Measurements from ENCODE around the gene NR4A2. TPM values are rescaled to one million over a fixed set of nuclear protein-coding genes. Genes with fewer than 3 reads are reported as not detected.

NR4A2 gene
- polyA plus RNA-seq, 1 of the 3 experiments (the other 2 are of a cell fraction), result 16.2 TPM

DNA sequence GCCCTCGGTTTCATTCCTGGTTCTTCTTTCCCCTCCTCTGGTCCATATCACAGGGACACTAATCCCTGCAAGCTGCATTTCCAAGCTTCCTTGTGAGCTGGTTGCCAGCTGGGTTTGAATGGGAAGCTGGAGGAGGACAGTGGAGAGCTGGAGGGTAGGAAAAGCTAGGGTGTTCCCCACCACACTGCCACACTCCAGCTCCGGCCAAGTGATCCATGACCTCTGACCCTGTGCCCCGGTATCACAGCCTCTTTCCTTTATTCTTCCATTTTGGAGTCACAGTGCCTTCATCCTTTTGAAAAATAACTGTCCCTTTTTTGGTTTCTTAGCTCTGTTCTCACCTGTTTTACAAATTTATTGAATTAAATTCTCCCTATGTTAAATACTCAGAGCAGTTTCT lies 13.1 kb upstream of the NR4A2 start:
- Histone ChIP-seq H3K4me3 (ENCODE audit: low read depth in 2 of 2, low read length in 1 of 2) (no peak overlapping the region), H3K9ac (no peak overlapping the region), H3K9me3 (no peaks in the 10 kb centered on the region), H3K36me3 (replicated peaks in 1 of 2; ENCODE audit: control insufficient read depth in 1 of 2, insufficient read depth in 2 of 2, low read length in 1 of 2) (no peaks in the 10 kb centered on the region), H3K4me1 (ENCODE audit: control insufficient read depth in 1 of 2, insufficient read depth in 2 of 2, low read depth in 1 of 2, low read length in 1 of 2) (peaks cover 5 to 9% of the 10 kb centered on the region in 2 experiments; a peak in 1 of 4 replicates), H4K20me1 (ENCODE audit: insufficient read depth) (no peaks in the 10 kb centered on the region), H3K4me2 (no peak overlapping the region), H3K27me3 (ENCODE audit: insufficient read depth) (no peaks in the 10 kb centered on the region), H3K9me2 (no peaks in the 10 kb centered on the region), H3K27ac (ENCODE audit: low read depth in 2 of 2, low read length in 1 of 2) (no peak overlapping the region), H3F3A (replicated peaks; ENCODE audit: insufficient read depth) (peaks cover 12% of the 10 kb centered on the region), H2AFZ (ENCODE audit: low read depth) (no peak overlapping the region), H3K79me2 (ENCODE audit: insufficient read depth) (no peaks in the 10 kb centered on the region)
- ChIA-PET POLR2A (no interaction called here), CTCF (interaction anchor here (4.9 kb wide), 1 partner anchor 11 kb away, joined by 21 read pairs; no protein-coding TSS in a partner anchor)
- TF ChIP-seq SMC3 (IDR thresholded peaks at IDR 0.05; ENCODE audit: low read depth, low read length), result no peak
- TF ChIP-seq REST (IDR thresholded peaks at IDR 0.05; ENCODE audit: low read depth, low read length), result no peak
- TF ChIP-seq EP300 (IDR thresholded peaks at IDR 0.05; ENCODE audit: borderline replicate concordance in 1 of 2, low read depth in 1 of 2, low read length in 1 of 2), result no peak
- TF ChIP-seq FOXJ3 (CRISPR knock-in tag; IDR thresholded peaks at IDR 0.05), result no peak
- no peak for TF ChIP-seq EZH2phosphoT487 (IDR thresholded peaks at IDR 0.05; ENCODE audit: borderline replicate concordance, low read depth)
- TF ChIP-seq GATA2 (CRISPR knock-in tag; IDR thresholded peaks at IDR 0.05), result no peak
- TF ChIP-seq JUND (IDR thresholded peaks at IDR 0.05), result no peak
- TF ChIP-seq PBX3 (IDR thresholded peaks at IDR 0.05), result no peak
- TF ChIP-seq MAX (IDR thresholded peaks at IDR 0.05; ENCODE audit: low read depth), result no peak
- TF ChIP-seq TEAD4 (IDR thresholded peaks at IDR 0.05; ENCODE audit: borderline replicate concordance, insufficient read depth), result no peak
- no peak for TF ChIP-seq RXRA (IDR thresholded peaks at IDR 0.05; ENCODE audit: borderline replicate concordance, low read depth)
- TF ChIP-seq RAD21 (IDR thresholded peaks at IDR 0.05; ENCODE audit: low read length), result no peak
- TF ChIP-seq SIN3A (IDR thresholded peaks at IDR 0.05; ENCODE audit: borderline replicate concordance, low read depth, low read length), result no peak
- TF ChIP-seq, protein P1, sequence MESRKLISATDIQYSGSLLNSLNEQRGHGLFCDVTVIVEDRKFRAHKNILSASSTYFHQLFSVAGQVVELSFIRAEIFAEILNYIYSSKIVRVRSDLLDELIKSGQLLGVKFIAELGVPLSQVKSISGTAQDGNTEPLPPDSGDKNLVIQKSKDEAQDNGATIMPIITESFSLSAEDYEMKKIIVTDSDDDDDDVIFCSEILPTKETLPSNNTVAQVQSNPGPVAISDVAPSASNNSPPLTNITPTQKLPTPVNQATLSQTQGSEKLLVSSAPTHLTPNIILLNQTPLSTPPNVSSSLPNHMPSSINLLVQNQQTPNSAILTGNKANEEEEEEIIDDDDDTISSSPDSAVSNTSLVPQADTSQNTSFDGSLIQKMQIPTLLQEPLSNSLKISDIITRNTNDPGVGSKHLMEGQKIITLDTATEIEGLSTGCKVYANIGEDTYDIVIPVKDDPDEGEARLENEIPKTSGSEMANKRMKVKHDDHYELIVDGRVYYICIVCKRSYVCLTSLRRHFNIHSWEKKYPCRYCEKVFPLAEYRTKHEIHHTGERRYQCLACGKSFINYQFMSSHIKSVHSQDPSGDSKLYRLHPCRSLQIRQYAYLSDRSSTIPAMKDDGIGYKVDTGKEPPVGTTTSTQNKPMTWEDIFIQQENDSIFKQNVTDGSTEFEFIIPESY (IDR thresholded peaks at IDR 0.05; ENCODE audit: borderline replicate concordance, low read depth), result no peak
- no peak for TF ChIP-seq GABPA (IDR thresholded peaks at IDR 0.05; ENCODE audit: low read depth)
- no peak for TF ChIP-seq FOSL2 (IDR thresholded peaks at IDR 0.05; ENCODE audit: borderline replicate concordance, low read depth)
- WGBS (ENCODE audit: low lambda C conversion rate), result 66% methylated on average over 3 of the region's 3 CpGs
- DNase-seq, result no peak
